ENCODE data around the gene FXR1.

- no peak for TF ChIP-seq SIN3A (IDR thresholded peaks at IDR 0.05; ENCODE audit: borderline replicate concordance, insufficient read depth, low read length)
- no peak for TF ChIP-seq TAF1 (IDR thresholded peaks at IDR 0.05; ENCODE audit: borderline replicate concordance, insufficient read depth, low read length)
- no peak for TF ChIP-seq POLR2AphosphoS5 (IDR thresholded peaks at IDR 0.05; ENCODE audit: low read depth, low read length)
- no peak for TF ChIP-seq REST (IDR thresholded peaks at IDR 0.05; ENCODE audit: insufficient read depth in 1 of 2, low read depth in 2 of 2, low read length in 2 of 2)
Measured at GRCh38 chr3:180929376-180929775, 16.9 kb downstream of the FXR1 start.
